Peyer's patch (tissue), 4 donors: ENCODE results near the gene RNF112. TPM values are rescaled to one million over a fixed set of nuclear protein-coding genes. Genes with fewer than 3 reads are reported as not detected.
A peak's percentile ranks its signal among the peaks of the same experiment; 100 is the strongest.

Experiments used
- DNase-seq, 3 donors: peaks; one replicate each; pipeline ENCODE4 v3.0.0-alpha.2; 2017 to 2019
- H3K27ac ChIP-seq, 4 donors: fragments of 200-600 bp; sonication (generic); one replicate each; pipeline ENCODE4 v1.5.1; 2016 to 2019
- H3K27me3 ChIP-seq, 2 donors: fragments of 200-600 bp; sonication (generic); one replicate each; pipeline ENCODE4 v1.5.1; 2019
- H3K36me3 ChIP-seq, 3 donors: fragments of 200-600 bp; sonication (generic); one replicate each; pipeline ENCODE4 v1.5.1; 2016 to 2019
- H3K4me1 ChIP-seq, 4 donors: fragments of 200-600 bp; sonication (generic); one replicate each; pipeline ENCODE4 v1.5.1; 2016 to 2019
- H3K4me3 ChIP-seq, 4 donors: fragments of 200-600 bp; sonication (generic); 1 replicate in 3 of 4; 2 replicates in 1 of 4; pipeline ENCODE4 v1.5.1; 2016 to 2019; ENCODE audit warnings: mild to moderate bottlenecking in 1 of 4
- H3K9me3 ChIP-seq, 4 donors: fragments of 200-600 bp; sonication (generic); one replicate each; pipeline ENCODE4 v1.5.1; 2016 to 2019; ENCODE audit warnings: mild to moderate bottlenecking in 1 of 4
- CTCF ChIP-seq, 6 experiments: fragments of 450-650 bp in 4 of 6; fragments of 200-600 bp in 2 of 6; sonication (generic) in 1 of 6; IDR thresholded peaks; one replicate each; pipeline ENCODE4 v1.5.1; 2017 to 2019; ENCODE audit warnings: antibody characterized with exemption in 6 of 6, mild to moderate bottlenecking in 3 of 6, moderate library complexity in 1 of 6
- POLR2A ChIP-seq, 2 donors: fragments of 450-650 bp; IDR thresholded peaks; one replicate each; pipeline ENCODE4 v1.5.1; 2017; ENCODE audit warnings: antibody characterized with exemption in 2 of 2, mild to moderate bottlenecking in 2 of 2, moderate library complexity in 2 of 2
- total RNA-seq, 4 donors: library from RNA; depleted of rRNA; stranded (reverse); fragments of >200 nt; gene quantifications; one replicate each; pipeline ENCODE4 v1.1.0, GENCODE V29; 2016

RNF112 gene
- total RNA-seq, 4 donors from 2014 or later = 1.2 to 47.0 (median 2.0) TPM

- DNase-seq = no peak
- H3K4me3 ChIP-seq = no peak overlapping the region
- no peak overlapping the region for H3K27ac ChIP-seq
- no peaks in the 10 kb centered on the region for H3K27me3 ChIP-seq
- no peaks in the 10 kb centered on the region for H3K36me3 ChIP-seq
- H3K9me3 ChIP-seq = no peaks in the 10 kb centered on the region
- TF ChIP-seq POLR2A (IDR thresholded peaks at IDR 0.05) (no peak), CTCF (IDR thresholded peaks at IDR 0.05) (no peak)
- peaks cover 3 to 18% (median 6%) of the 10 kb centered on the region in 4 donors for H3K4me1 ChIP-seq
Measured at GRCh38 chr17:19372011-19372370, 39.0 kb upstream of the RNF112 start.

GRCh38 chr17:19372439-19372838 is 38.6 kb upstream of the RNF112 start:
- Histone ChIP-seq H3K27ac (no peak overlapping the region), H3K36me3 (no peaks in the 10 kb centered on the region), H3K4me3 (no peak overlapping the region), H3K9me3 (no peaks in the 10 kb centered on the region), H3K27me3 (no peaks in the 10 kb centered on the region), H3K4me1 (peaks cover 3 to 18% (median 7%) of the 10 kb centered on the region in 4 donors)
- peak in 1 of 3 donors; percentile 40 for DNase-seq
- TF ChIP-seq POLR2A (IDR thresholded peaks at IDR 0.05) (no peak), CTCF (IDR thresholded peaks at IDR 0.05) (no peak)

GRCh38 chr17:19372866-19373504 is 38.0 kb upstream of the RNF112 start:
- TF ChIP-seq CTCF (IDR thresholded peaks at IDR 0.05) (no peak), POLR2A (IDR thresholded peaks at IDR 0.05) (no peak)
- Histone ChIP-seq H3K27ac (no peak overlapping the region), H3K36me3 (no peaks in the 10 kb centered on the region), H3K27me3 (no peaks in the 10 kb centered on the region), H3K4me3 (no peak overlapping the region), H3K9me3 (no peaks in the 10 kb centered on the region), H3K4me1 (peaks cover 3 to 18% (median 7%) of the 10 kb centered on the region in 4 donors)
- DNase-seq = peak in 1 of 3 donors; percentile 37

- peak in 1 of 3 donors; percentile 40 for DNase-seq
- H3K36me3 ChIP-seq = no peaks in the 10 kb centered on the region
- H3K9me3 ChIP-seq = no peaks in the 10 kb centered on the region
- no peak overlapping the region for H3K27ac ChIP-seq
- H3K4me3 ChIP-seq = no peak overlapping the region
- TF ChIP-seq CTCF (IDR thresholded peaks at IDR 0.05) = no peak
- no peak for TF ChIP-seq POLR2A (IDR thresholded peaks at IDR 0.05)
- H3K27me3 ChIP-seq = no peaks in the 10 kb centered on the region
- peaks cover 0 to 24% (median 10%) of the 10 kb centered on the region in 4 donors for H3K4me1 ChIP-seq
Measured at GRCh38 chr17:19374136-19374535, 36.9 kb upstream of the RNF112 start.

GRCh38 chr17:19375732-19376131 is 35.3 kb upstream of the RNF112 start:
- peaks cover 0 to 20% (median 11%) of the 10 kb centered on the region in 4 donors for H3K4me1 ChIP-seq
- no peak overlapping the region for H3K27ac ChIP-seq
- TF ChIP-seq POLR2A (IDR thresholded peaks at IDR 0.05) (no peak), CTCF (IDR thresholded peaks at IDR 0.05) (no peak)
- H3K4me3 ChIP-seq = no peak overlapping the region
- peaks cover 0 to 13% (median 0%) of the 10 kb centered on the region in 3 donors for H3K36me3 ChIP-seq
- no peak for DNase-seq
- H3K9me3 ChIP-seq = no peaks in the 10 kb centered on the region
- H3K27me3 ChIP-seq = no peaks in the 10 kb centered on the region
